Cardiac muscle cell (in vitro differentiated cells and primary cell): ENCODE results near the gene UTP18. TPM values are rescaled to one million over a fixed set of nuclear protein-coding genes. Genes with fewer than 3 reads are reported as not detected.

Experiments used
- DNase-seq, 2 donors: peaks; one replicate each; pipeline versions ENCODE4 v3.0.0 to v3.0.0-alpha.2; 2010 to 2017; ENCODE audit warnings: low read depth in 1 of 2, low spot score in 1 of 2
- H3K27ac ChIP-seq: fragments of 200-600 bp; sonication (generic); 2 replicates; pipeline ENCODE4 v1.5.1; 2016
- H3K27me3 ChIP-seq: fragments of 200-600 bp; sonication (generic); 2 replicates; pipeline ENCODE4 v1.6.0; 2016; ENCODE audit warnings: control low read depth
- H3K36me3 ChIP-seq: fragments of 200-600 bp; sonication (generic); 2 replicates; pipeline ENCODE4 v1.5.1; 2016; ENCODE audit warnings: control low read depth
- H3K4me1 ChIP-seq: fragments of 200-600 bp; sonication (generic); 2 replicates; pipeline ENCODE4 v1.8.1; 2017; ENCODE audit warnings: low read depth, mild to moderate bottlenecking, mixed run types
- H3K4me3 ChIP-seq: fragments of 200-600 bp; sonication (generic); 2 replicates; pipeline ENCODE4 v1.5.1; 2016; ENCODE audit warnings: mild to moderate bottlenecking
- H3K9me3 ChIP-seq: fragments of 200-600 bp; sonication (generic); 2 replicates; pipeline ENCODE4 v1.5.1; 2017; ENCODE audit warnings: low read depth, mild to moderate bottlenecking, control low read depth
- CTCF ChIP-seq: IDR thresholded peaks from 2 replicates; pipeline ENCODE4 v1.5.1; 2012; ENCODE audit warnings: low read depth, mild to moderate bottlenecking, low read length
- polyA plus RNA-seq: library from polyadenylated mRNA; unstranded; fragments of >200 nt; fragmentation: Nextera tagmentation; extraction: Ambion mirVana; gene quantifications from 2 replicates; pipeline ENCODE4 v1.2.1, GENCODE V29; 2016
- total RNA-seq: library from RNA; depleted of rRNA; stranded (reverse); fragments of >200 nt; gene quantifications from 2 replicates; pipeline ENCODE4 v1.2.3, GENCODE V29; 2016

The UTP18 gene
- total and polyA plus RNA-seq, 2 experiments from 2014 or later, result 19.2 to 24.9 TPM

GRCh38 chr17:51342257-51342656 lies 81.9 kb downstream of the UTP18 start:
- no peak overlapping the region for H3K27ac ChIP-seq
- H3K36me3 ChIP-seq, result no peaks in the 10 kb centered on the region
- H3K9me3 ChIP-seq, result no peaks in the 10 kb centered on the region
- no peak for TF ChIP-seq CTCF
- no peaks in the 10 kb centered on the region for H3K27me3 ChIP-seq
- H3K4me3 ChIP-seq, result no peak overlapping the region
- no peak for DNase-seq
- no peaks in the 10 kb centered on the region for H3K4me1 ChIP-seq

DNA sequence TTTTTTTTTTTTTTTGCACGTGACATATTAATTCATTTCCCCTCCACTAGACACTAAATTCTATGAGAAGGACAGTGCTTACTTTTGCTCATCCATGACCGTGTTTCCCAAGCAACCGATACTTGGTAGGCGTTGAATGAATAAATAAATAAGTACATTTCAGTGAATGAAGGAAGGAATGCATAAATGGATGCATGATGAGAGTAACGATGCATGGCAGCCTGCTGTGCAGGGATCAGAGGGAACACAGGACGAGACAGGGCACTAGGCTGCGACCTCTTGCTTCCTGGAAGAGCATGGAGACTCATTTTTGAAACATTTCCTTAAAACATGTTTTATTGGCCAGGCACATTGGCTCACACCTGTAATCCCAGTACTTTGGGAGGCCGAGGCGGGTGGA lies 84.2 kb downstream of the UTP18 start:
- Histone ChIP-seq H3K36me3 (no peaks in the 10 kb centered on the region), H3K4me3 (no peak overlapping the region), H3K27ac (no peak overlapping the region), H3K27me3 (peaks cover 3% of the 10 kb centered on the region), H3K4me1 (no peaks in the 10 kb centered on the region), H3K9me3 (no peaks in the 10 kb centered on the region)
- DNase-seq, result no peak
- no peak for TF ChIP-seq CTCF

DNA sequence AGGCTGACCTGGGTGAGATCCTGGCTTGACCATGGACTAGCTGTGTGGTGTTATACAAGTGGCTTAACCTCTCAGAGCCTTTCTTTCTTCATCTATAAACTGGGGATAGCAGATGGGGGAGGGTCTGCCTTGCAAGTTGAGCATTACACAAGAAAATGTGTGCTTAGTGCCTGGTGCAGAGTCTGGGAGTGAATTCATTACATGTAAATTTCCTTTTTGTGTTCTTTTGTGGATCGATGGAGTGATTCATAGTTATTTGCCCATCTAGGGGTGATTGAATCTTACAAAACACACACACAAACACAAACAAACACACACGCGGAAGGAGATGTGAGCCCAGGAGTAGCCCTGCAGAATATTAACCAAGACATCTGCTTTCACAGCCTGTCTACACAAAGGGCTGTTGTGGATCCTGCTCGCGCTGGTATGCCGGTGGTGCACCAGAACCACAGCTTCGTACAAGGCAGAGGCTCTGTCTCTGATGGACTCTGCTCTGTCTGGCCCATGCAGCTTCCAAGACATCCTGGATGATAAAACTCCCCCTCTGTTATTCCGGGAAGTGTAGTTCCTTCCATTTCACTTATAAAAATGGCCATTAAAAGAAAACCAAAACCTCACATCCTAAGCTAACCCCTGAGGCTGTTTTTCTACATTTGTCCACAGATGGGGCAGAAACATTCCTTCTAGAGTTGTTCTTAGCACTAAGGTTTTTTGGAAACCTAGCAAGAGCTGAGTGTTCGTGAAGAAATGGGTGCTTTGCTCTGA lies 86.1 kb downstream of the UTP18 start:
- Histone ChIP-seq H3K27ac (no peak overlapping the region), H3K27me3 (peaks cover 3% of the 10 kb centered on the region), H3K9me3 (no peaks in the 10 kb centered on the region), H3K4me1 (no peaks in the 10 kb centered on the region), H3K4me3 (no peak overlapping the region), H3K36me3 (no peaks in the 10 kb centered on the region)
- DNase-seq, result no peak
- no peak for TF ChIP-seq CTCF

Other genes starting within 250 kb of the UTP18 start
- gene SPAG9, start 139.7 kb upstream of the UTP18 start, total RNA-seq, result 24.5 and 66.2 TPM in 2 replicates
- gene SPAG9, start 139.7 kb upstream of the UTP18 start, polyA plus RNA-seq, result 12.1 and 28.6 TPM in 2 replicates
- 58.9 and 104 TPM in 2 replicates for gene NME1, start 107.0 kb upstream of the UTP18 start, total RNA-seq
- gene NME1, start 107.0 kb upstream of the UTP18 start, polyA plus RNA-seq, result 115 and 194 TPM in 2 replicates
- 393 and 614 TPM in 2 replicates for gene NME2, start 94.1 kb upstream of the UTP18 start, total RNA-seq
- 363 and 585 TPM in 2 replicates for gene NME2, start 94.1 kb upstream of the UTP18 start, polyA plus RNA-seq
- gene MBTD1, start 497 bp upstream of the UTP18 start, total RNA-seq, result 16.8 and 25.7 TPM in 2 replicates
- 5.9 and 6.4 TPM in 2 replicates for gene MBTD1, start 497 bp upstream of the UTP18 start, polyA plus RNA-seq